Left renal pelvis (tissue), 4 donors: ENCODE results near the gene SERGEF. TPM values are rescaled to one million over a fixed set of nuclear protein-coding genes. Genes with fewer than 3 reads are reported as not detected.

Source experiments
- DNase-seq, 4 donors: peaks; one replicate each; pipeline ENCODE4 v3.0.0-alpha.2; 2013; ENCODE audit warnings: low read depth in 4 of 4, low spot score in 3 of 4
- polyA plus RNA-seq, 4 donors: library from polyadenylated mRNA; unstranded; fragments of 120-200 nt; gene quantifications; one replicate each; pipeline ENCODE4 v1.2.1, GENCODE V29; 2013; ENCODE audit not compliant: insufficient read length in 4 of 4

SERGEF gene
- polyA plus RNA-seq, 4 donors: 11.0 to 20.1 (median 18.7) TPM

DNA sequence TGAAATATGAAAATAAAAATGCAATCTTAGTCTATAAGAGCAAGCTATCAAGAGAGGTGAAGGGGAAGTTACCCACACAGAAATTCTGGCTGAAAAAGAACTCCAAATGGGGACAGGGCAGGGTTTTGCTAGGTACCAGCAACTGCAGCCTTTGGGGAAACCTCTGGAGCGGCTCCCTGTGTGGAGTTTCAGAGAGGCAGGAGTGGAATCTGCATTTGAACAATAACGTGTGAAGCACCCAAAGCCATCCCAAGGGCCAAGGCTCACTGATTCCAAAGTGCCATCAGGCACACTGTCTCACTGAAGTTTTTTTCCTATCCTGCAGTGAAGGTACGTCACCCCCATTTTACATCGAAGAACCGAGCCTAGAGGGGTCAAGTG is 190.5 kb downstream of the SERGEF start:
- no peak for DNase-seq

DNA sequence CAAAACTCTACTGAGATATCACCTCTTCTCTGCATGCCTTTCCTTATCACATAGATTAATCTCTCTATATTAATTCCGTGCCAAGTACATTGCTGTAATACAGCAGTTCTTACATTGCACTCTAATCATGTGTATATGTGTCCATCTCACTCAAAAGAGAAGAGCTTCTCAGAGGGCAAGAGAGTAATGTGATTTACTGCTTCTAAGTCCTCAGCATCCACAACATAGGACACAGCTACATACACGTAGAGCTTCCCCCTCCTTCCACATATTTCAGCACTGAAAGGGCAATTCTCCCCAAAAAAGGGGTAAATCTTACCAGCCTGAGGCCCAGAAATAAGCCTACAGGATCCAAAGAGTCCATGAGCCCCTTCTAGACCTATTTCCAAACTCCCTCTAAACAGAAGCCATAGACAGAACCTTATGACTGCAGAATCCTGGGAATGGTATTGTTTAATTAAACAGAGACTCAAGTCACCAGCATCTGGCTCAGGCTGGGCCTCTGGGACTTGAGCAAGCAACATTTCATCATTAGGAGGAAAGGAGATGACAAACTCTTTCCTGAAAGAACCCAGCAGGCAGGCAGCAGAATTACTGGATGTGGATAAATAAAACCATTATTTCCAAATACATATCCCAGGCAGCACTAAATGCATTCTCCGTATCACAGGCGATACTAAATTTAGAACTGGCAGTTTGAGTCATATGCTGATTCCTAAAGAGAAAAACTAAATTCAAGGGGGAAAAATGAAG is 191.0 kb downstream of the SERGEF start:
- DNase-seq: no peak

DNA sequence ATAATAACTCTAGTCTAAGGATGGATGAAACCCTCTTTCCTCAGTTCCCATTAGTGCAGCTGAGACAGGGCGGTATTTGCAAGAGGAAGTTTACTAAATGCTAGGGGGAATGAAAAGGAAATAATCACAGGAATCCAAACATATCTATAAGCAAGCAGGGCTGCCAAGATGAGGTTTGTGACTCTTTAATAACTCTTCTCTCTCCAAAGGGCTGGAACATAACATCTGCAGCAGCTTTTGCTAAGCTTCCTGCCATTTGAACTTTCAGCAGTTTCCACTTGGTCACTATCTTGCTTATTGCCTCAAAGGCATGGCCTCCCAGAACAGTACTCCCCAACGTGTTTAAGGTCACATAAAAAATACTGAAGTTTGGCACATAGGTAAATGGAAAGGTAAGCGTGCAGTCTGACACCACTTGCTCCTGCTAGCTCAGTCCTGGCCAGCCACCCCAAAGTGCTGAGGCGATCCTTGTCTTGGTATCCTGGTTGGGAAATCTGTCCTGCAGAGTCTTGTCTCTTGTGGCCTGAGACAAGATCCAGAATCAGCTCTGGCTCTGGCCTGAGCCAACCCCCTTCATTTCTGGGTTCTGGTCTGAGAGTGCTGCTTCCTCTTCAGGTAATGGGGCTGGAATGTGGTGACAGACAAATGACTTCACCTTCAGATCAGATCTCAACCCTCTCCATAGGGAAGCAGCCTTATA is 196.5 kb downstream of the SERGEF start:
- DNase-seq: no peak

DNA sequence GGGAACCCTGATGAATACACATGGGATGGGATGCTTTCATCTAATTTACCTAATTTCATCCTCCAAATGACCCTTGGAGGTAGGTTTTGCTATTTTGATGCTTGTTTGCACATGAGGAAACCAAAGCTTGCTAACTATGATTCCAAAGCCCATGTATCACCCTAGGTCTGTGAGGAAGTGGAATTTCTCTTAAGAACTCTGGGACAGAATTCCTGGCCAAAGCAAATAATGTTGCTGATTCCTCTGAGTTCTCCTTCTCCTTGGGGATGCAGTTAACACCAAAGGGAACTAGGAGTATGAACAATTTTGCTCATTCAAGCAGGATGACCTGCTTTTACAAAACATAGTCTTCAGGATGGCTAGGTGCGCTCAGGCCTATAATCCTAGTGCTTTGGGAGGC is 198.3 kb downstream of the SERGEF start:
- DNase-seq: no peak

DNA sequence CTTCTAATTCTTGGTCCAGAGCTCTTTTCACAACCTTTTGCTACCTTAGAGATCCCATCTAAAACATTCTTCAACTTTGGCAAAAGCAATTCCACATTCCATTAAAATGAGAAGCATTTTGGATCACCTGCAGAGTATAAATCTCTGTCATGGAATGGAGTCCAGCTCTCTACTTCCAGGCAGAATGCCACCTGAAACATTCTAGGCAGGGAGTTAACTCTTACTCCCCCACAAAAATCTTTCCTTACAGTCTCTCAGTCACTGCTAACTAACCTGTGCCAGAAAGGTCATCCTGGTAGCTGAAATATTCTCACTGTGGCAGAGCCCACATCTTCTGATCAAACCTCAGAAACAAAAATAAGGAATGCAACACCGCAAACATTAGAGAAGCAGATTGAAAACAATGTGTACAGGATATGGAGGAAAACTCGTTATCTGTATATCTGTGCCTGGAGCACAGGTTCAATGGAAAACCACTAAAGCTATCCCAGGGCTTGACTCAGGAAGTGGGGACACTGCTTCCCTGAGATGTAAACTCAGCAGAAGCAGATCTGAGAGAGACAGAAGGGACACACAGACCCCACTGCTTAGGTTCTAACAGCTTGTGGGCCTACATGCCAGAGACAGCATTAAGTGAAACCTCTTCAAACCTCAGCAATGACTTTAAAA is 199.3 kb downstream of the SERGEF start:
- DNase-seq: no peak

DNA sequence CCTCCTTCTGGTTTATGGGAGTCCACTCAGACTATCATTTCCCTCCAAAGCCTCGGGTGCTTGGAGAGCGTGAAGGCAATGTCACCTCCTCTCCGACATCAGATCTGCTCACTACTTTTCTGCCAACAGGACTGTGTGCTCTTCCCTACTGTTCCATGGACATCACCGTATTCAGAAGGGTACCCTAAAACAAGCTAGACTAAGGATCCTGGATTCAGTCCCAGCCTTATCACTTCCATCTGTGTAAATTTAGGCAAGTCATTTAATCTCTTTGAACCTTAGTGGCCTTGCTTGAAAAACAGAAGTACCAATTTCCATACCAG is 200.0 kb downstream of the SERGEF start:
- DNase-seq: no peak

DNA sequence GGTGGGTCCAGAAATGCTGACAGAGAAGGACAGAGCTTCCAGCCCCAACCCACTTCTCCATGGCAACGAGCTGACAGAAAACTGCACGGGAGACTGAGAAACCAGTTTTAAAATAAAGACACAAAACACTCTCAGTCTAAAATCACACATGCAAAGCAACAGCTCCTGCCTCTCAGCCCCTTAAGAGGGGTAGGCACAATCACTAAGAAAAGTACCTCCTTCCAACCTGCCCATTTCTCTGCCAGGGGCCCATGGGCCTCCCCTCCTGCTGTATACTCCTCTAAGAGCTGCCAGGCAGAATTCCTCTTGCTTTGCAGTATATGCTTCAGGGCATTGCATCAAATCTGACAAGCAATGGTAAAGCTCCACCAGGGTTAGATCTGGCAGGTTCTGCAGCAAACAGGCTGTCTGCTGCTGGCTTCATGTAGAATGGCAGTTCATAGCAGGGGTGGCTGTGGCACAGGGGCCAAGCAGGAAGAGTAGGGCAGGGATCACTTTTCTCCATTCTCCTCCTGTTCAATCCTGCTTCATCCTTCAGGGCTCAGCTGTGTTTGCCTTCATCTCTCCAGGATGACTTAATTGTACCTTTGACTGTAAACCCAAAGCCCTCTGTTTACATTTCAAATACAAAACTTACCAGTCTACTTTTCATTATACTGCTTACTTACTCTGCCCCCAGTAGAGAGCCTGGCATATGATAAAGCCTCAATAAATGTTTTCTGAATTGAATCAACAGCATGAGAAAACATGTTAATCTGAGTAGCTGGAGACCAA is 200.6 kb downstream of the SERGEF start:
- DNase-seq: no peak

DNA sequence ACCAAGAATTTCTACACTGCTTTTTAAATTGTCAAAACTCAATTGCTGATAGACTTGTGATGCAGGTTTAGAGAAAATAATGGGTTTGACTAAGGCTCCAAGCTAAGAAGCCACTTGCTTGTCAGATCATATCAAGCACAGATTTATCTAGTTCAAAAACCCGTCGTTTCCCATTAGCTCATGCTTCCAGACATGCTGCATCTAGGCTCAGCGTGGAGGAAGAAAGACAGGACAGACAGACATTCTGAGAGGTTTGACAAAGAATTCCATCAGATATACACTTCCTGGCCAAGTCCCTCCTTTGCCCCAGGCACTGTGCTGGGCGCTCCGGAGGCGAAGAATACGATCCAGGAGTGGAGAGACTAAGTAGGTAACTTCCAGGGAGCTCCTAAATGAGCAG is 201.5 kb downstream of the SERGEF start:
- no peak for DNase-seq

DNA sequence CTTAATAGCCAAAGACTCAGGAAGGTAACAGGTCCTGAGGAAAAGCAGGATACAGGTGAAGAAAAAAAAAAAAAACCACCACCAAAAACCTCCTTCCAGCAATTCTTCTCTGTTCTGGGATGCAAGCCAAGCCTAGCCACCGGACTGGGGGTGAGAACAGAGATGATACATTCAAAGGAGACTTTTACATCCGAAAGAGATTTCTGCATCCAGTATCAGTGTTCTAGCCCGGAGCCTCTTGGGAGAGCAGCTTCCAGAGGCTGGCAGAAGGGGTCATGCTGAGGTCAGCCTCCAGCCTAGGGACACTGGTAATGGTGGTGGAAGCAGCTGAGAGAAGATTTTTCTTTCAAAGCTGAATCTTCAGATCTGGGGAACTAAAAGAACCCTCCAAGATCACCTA is 202.1 kb downstream of the SERGEF start:
- no peak for DNase-seq

DNA sequence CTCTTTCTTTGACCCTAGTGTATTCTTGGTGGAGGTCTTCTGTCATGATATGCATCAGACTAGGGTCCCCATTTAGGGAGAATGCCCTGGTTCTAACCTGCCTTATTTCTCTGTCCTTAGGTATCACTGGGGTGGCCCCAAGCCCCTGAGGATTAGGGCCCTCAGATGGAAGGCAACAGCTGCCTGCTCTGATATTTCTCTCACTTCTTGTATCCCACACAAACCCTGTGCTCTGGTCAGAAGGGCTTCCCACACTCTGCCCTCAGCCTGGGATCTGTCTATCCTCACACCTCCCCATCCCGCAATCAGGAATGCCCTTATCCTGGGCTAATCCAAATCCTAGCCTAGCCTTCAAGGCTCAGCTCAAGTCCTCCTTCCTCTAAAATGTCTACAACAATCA is 202.8 kb downstream of the SERGEF start:
- DNase-seq: no peak

DNA sequence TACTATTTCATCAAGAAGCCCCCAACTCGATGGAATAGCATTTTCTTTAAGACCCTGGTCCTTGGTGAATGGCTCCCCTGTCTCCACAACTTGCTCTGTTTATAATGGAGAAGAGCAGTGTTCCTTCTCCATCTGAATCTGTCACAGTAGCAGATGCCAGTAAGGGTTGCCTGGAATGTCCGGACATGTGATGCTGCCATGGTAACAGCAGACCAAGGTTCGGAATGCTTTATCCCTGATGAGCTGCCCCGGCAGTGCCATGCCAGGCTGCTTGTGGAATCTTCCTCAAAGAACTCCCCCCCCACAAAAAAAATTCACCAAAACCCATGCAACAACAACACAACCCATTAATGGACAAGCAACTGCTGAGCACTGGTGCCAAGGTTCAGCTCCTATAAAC is 205.8 kb downstream of the SERGEF start:
- DNase-seq: no peak

DNA sequence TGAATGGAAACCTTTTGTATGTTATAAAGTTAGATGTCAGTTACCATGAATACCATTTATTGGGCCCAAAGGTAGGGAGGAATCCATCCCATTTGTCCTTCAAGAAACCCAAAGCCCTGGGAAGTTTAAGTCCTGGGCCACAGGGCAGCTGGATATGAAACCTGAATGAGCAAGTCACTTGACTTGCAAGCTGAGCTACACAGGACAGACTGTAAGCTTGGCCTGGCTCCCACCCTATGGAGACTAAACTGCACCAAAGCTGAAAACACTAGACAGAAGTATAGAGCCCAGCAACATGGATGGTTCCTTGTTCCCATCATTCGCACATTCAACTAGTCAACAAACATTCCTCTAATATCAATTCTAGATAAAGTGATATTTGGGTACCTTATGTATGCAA is 207.0 kb downstream of the SERGEF start:
- DNase-seq: no peak

DNA sequence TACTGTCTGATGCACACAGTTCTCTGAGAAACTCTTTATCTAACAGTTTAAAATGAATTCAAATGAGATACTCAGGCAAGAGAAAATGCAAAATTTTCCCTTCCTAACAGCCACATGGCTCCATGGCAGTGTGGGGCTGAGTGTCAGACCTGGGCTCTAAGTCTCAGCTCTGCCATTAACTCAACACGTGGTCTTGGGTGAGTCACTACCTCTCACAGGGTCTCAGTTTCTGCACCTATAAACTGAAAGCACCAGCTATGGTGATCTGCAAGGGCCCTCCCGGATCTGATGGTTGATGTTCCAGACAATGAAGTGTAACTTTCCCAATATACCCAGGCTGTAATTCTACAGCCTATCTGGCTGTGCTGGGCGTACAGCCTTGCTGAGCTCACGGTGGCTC is 207.8 kb downstream of the SERGEF start:
- DNase-seq: no peak

DNA sequence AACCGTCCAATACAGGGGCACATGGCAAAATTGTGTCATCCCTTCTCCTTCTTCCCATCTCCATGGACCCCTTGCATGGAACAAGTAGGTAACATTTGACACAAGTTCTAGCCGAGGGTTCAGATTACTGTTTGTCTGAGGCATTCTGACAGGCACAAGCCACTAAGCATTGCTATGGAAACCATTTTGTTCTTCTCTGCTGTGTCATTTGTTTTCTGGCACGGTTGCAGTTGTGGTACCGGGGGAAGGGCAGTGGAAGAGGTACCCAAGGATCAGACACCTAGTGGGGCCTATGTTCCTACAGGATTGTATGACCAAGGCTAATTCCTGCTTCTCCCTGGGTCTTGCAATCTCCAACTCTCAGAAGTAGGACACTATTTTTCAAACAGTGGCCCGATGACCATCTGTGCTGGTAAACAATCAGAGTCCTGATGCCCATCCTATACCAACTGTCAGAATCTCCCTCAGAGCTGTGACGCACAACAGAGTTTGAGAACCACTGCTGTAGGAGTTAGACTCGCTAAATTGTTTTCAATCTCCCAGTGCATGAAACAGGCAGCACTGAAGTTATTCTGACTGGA is 209.0 kb downstream of the SERGEF start:
- no peak for DNase-seq

DNA sequence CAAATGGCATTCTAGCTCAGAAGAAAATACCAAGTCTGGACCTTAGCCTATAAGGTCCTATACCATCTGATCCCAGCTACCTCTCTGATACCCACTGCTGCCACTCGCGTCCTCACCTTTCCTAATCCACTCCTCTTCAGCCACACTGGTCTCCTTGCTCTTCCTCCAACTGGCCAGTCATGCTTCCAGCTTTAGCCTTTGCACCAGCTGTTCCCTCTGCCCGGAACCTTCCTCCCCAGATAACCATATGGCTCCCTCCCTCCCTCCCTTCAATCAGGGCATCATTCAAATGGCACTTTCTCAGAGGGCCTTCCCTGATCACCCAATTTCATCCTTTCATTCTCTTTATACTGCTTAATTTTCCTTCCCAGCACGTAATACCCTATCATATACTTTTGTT is 210.4 kb downstream of the SERGEF start:
- DNase-seq: no peak

DNA sequence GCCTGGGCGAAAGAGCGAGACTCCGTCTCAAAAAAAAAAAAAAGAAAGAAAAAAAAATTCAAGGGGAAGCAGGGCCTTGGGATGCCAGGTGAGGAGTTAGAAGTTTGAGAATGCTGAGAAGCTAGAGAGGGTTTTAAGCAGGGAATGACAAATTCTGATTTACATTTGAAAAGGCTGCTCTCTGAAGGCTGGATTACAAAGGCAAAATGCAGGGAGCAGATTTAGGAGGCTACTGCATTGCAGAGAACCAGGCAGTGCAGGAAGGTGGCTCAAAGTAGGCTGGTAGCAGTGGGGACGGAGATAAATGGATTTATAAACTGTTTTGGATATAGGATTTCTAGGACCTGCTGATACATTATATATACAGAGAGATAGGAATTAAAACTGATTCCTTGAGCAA is 211.7 kb downstream of the SERGEF start:
- DNase-seq: no peak

DNA sequence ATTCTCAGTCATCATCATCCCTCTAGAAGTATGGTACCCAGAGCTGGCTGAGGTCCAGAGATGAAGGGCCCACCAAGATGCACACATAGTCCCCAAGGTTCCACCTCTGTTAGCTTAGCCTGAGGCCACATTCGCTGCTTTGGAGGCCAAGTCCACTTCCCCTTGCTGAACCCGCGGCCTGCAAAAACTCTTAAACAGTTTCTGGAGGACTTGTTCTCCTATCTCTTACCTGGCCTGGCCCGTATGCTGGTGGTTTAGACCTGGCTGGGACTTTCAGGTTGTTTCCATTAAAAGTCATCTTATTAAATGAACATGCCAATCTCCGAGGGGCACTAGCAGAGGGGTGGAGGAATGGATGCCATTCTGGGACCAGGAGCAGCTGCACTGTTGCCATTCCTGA is 213.7 kb downstream of the SERGEF start:
- DNase-seq: no peak

DNA sequence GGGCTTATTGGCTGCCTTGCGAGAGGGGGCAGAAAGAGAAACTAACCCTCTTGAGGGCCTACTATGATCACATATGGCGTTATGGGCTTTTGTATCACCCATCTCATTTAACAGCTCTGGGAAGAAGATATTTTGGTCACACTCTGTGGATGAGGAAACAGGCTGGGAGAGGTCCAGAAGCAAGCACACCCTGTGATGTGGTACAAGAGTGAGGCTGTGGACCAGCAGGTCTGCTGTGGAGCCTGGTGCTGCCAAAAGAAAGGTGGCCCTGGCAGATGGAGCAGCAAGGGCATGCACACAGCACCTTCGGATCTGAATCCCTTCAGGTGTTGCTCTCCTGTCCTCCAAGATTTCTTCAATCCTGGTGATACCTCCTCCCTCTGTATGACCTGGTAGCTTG is 214.1 kb downstream of the SERGEF start:
- DNase-seq: no peak

DNA sequence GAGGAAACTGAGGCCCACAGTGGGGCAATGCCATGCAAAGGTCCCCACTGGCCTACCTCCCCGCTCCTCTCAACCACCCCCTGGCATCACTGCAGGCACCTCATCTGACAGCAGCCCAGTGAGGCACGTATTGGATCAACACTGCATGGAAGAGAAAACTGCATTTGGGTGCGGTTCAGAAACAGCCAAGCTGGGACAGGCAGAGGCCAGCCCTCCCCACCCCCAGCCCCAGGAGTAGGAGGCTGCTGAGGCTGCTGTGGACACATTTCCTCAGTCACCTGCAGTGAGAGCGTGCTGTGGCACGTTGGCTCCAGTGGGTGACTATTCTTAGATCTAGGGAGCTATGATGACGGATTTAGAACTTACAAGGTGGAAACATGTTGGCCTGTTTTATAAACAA is 214.6 kb downstream of the SERGEF start:
- no peak for DNase-seq

DNA sequence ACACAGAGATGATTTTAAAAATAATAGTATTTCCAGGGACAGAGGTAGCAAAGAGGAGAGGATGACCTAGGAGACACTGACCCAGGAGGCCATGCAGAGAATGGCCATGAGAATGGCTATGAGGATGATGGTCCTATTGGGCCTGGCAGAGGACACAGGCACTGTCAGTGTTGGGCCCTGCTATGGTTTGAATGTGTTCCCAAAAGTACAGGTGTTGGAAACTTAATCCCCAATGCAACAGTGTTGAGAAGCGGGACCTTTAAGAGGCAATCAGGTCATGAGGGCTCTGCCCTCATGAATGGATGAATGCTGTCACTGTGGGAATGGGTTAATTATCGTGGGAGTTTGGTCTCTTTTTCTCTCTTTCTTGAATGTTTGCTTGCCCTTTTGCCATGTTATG is 216.7 kb downstream of the SERGEF start:
- no peak for DNase-seq

DNA sequence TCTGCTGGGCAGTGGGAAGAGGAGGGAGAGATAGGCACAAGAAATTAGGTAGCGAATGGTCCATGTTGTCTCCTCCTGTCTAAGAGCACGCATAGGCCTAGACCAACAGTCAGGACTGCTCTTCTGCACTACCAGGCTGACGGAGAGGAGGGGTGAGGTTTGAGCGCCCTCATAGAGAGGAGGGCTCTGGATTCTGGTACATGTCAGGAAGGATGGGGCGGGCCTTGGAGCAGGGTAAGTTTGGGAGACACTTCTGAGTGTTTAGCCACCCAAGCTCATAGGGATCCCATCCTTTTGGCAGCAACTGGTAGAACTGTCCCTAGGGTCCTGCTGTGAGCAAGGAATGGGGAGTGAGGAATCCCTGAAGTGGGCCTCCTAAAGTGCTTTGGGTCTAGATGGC is 217.9 kb downstream of the SERGEF start:
- no peak for DNase-seq
